Natural killer cell treated with Interleukin-12 subunit alpha and Interleukin-12 subunit beta and Interleukin-15 and Interleukin-18, amount 100 ng/mL, for 72 hours (primary cell): ENCODE results near the gene CFAP97. TPM values are rescaled to one million over a fixed set of nuclear protein-coding genes. Genes with fewer than 3 reads are reported as not detected.
"Not testable (repeated sequence)": the region's sequence is repeated elsewhere in the genome, so short reads cannot be mapped to it uniquely, and the experiment has no call there.

Source experiments
- ATAC-seq, 2 donors: fragments of 150-1000 bp; cut with Tn5 transposase in 1 of 2; sonication (Bioruptor Pico), chemical (Tn5 transposase) in 1 of 2; 2 replicates each; pipeline ENCODE4 v1.10.0; 2021
- DNase-seq: peaks from one replicate; pipeline ENCODE4 v3.0.0; 2022; ENCODE audit warnings: low spot score
- H3K27ac Mint-ChIP-seq, 2 donors: 1 replicate in 1 of 2; 2 replicates in 1 of 2; pipeline ENCODE4 v1.8.0; 2022; ENCODE audit warnings: mixed read lengths in 2 of 2, mild to moderate bottlenecking in 1 of 2, moderate library complexity in 1 of 2
- H3K27me3 Mint-ChIP-seq, 2 donors: 1 replicate in 1 of 2; 2 replicates in 1 of 2; pipeline ENCODE4 v1.8.0; 2022; ENCODE audit warnings: mixed read lengths in 2 of 2
- H3K36me3 Mint-ChIP-seq: one replicate; pipeline ENCODE4 v1.8.0; 2022; ENCODE audit warnings: mixed read lengths
- H3K4me1 Mint-ChIP-seq, 2 donors: 1 replicate in 1 of 2; 2 replicates in 1 of 2; pipeline ENCODE4 v1.8.0; 2022; ENCODE audit warnings: low read depth in 2 of 2, mixed read lengths in 2 of 2, mild to moderate bottlenecking in 1 of 2
- H3K4me3 Mint-ChIP-seq: one replicate; pipeline ENCODE4 v1.8.0; 2022; ENCODE audit warnings: mixed read lengths
- H3K9me3 Mint-ChIP-seq: 2 replicates; pipeline ENCODE4 v1.8.0; 2022; ENCODE audit warnings: mixed read lengths
- total RNA-seq, 2 donors: library from RNA; stranded (reverse); gene quantifications; one replicate each; pipeline ENCODE4 v1.2.3, GENCODE V29; 2022

CFAP97 gene
- total RNA-seq, 2 donors from 2014 or later, result 21.5 to 37.0 TPM

- ATAC-seq, result no peak
These were observed 11.5 kb upstream of the CFAP97 start for GRCh38 chr4:185215261-185215660.

GRCh38 chr4:185213877-185214276, 10.1 kb upstream of the CFAP97 start:
- Mint-ChIP-seq H3K27ac (no peak overlapping the region), H3K9me3 (no peaks in the 10 kb centered on the region), H3K4me3 (no peak overlapping the region), H3K27me3 (peaks cover 0 to 3% of the 10 kb centered on the region in 2 donors), H3K4me1 (peaks cover 34 to 36% of the 10 kb centered on the region in 2 donors), H3K36me3 (no peaks in the 10 kb centered on the region)
- no peak for DNase-seq
- ATAC-seq, result no peak

More at GRCh38 chr4:185215261-185215660, 11.5 kb upstream of the CFAP97 start:
- Mint-ChIP-seq H3K4me1 (peaks cover 34 to 40% of the 10 kb centered on the region in 2 donors), H3K27me3 (peaks cover 0 to 3% of the 10 kb centered on the region in 2 donors), H3K9me3 (no peaks in the 10 kb centered on the region), H3K27ac (no peak overlapping the region), H3K4me3 (no peak overlapping the region), H3K36me3 (no peaks in the 10 kb centered on the region)
- no peak for DNase-seq

GRCh38 chr4:185212581-185212980, 8.8 kb upstream of the CFAP97 start:
- no peaks in the 10 kb centered on the region for H3K36me3 Mint-ChIP-seq
- ATAC-seq, result no peak
- peaks cover 34 to 43% of the 10 kb centered on the region in 2 donors for H3K4me1 Mint-ChIP-seq
- no peak overlapping the region for H3K4me3 Mint-ChIP-seq
- no peaks in the 10 kb centered on the region for H3K9me3 Mint-ChIP-seq
- H3K27ac Mint-ChIP-seq, result peak overlapping the region in 1 of 2 donors; percentile 35
- DNase-seq, result no peak
- peaks cover 0 to 3% of the 10 kb centered on the region in 2 donors for H3K27me3 Mint-ChIP-seq

GRCh38 chr4:185211641-185212040, 7.8 kb upstream of the CFAP97 start:
- ATAC-seq (no peak), DNase-seq (no peak)
- no peaks in the 10 kb centered on the region for H3K9me3 Mint-ChIP-seq
- peaks cover 32 to 38% of the 10 kb centered on the region in 2 donors for H3K4me1 Mint-ChIP-seq
- H3K27me3 Mint-ChIP-seq, result peaks cover 0 to 3% of the 10 kb centered on the region in 2 donors
- peak overlapping the region; percentile 78 for H3K4me3 Mint-ChIP-seq
- H3K36me3 Mint-ChIP-seq, result no peaks in the 10 kb centered on the region
- H3K27ac Mint-ChIP-seq, result no peak overlapping the region

- ATAC-seq (no peak), DNase-seq (no peak)
- Mint-ChIP-seq H3K9me3 (no peaks in the 10 kb centered on the region), H3K27me3 (peaks cover 0 to 3% of the 10 kb centered on the region in 2 donors), H3K4me1 (peaks cover 32 to 38% of the 10 kb centered on the region in 2 donors), H3K36me3 (no peaks in the 10 kb centered on the region), H3K4me3 (peak overlapping the region; percentile 78), H3K27ac (peak overlapping the region; percentile 19 to 70)
These were observed 7.2 kb upstream of the CFAP97 start for GRCh38 chr4:185211035-185211434.

- Mint-ChIP-seq H3K36me3 (no peaks in the 10 kb centered on the region), H3K4me1 (peaks cover 32 to 38% of the 10 kb centered on the region in 2 donors), H3K4me3 (peak overlapping the region; percentile 78), H3K27me3 (peaks cover 0 to 3% of the 10 kb centered on the region in 2 donors), H3K9me3 (no peaks in the 10 kb centered on the region), H3K27ac (peak overlapping the region; percentile 19 to 70)
- peak; percentile 74 for DNase-seq
- peak; percentile 54 to 59 for ATAC-seq
These were observed 6.5 kb upstream of the CFAP97 start for GRCh38 chr4:185210102-185210981.

- peaks cover 35 to 42% of the 10 kb centered on the region in 2 donors for H3K4me1 Mint-ChIP-seq
- not testable (repeated sequence) for H3K27me3 Mint-ChIP-seq, H3K27ac Mint-ChIP-seq, H3K36me3 Mint-ChIP-seq, H3K9me3 Mint-ChIP-seq, DNase-seq, H3K4me3 Mint-ChIP-seq
- ATAC-seq, result peak; percentile 66 to 69
These were observed 6.0 kb upstream of the CFAP97 start for GRCh38 chr4:185209852-185210101.

- H3K4me3 Mint-ChIP-seq, result peak within 1 kb of the TSS; percentile 92
- peak; percentile 96 to 98 for ATAC-seq
- peak; percentile 91 for DNase-seq
- peak within 1 kb of the TSS; percentile 75 to 84 for H3K27ac Mint-ChIP-seq
- H3K9me3 Mint-ChIP-seq, result no peaks in the 10 kb centered on the region
- H3K27me3 Mint-ChIP-seq, result peaks cover 0 to 3% of the 10 kb centered on the region in 2 donors
- peaks cover 41 to 48% of the 10 kb centered on the region in 2 donors for H3K4me1 Mint-ChIP-seq
- no peaks in the 10 kb centered on the region for H3K36me3 Mint-ChIP-seq
These were observed 5.4 kb upstream of the CFAP97 start, which contains the start of gene SNX25 for GRCh38 chr4:185209031-185209851. TSS of gene SNX25 (plus strand) at chr4:185209598. CDS start at chr4:185209827, 229 bp downstream.

- no peak overlapping the region for H3K4me3 Mint-ChIP-seq
- H3K4me1 Mint-ChIP-seq, result peaks cover 39 to 46% of the 10 kb centered on the region in 2 donors
- DNase-seq (no peak), ATAC-seq (no peak)
- H3K36me3 Mint-ChIP-seq, result no peaks in the 10 kb centered on the region
- peaks cover 0 to 3% of the 10 kb centered on the region in 2 donors for H3K27me3 Mint-ChIP-seq
- no peaks in the 10 kb centered on the region for H3K9me3 Mint-ChIP-seq
- H3K27ac Mint-ChIP-seq, result no peak overlapping the region
These were observed 3.7 kb upstream of the CFAP97 start for GRCh38 chr4:185207466-185207865.

GRCh38 chr4:185205697-185206342, 2.0 kb upstream of the CFAP97 start:
- Mint-ChIP-seq H3K27ac (peak overlapping the region in 1 of 2 donors; percentile 99), H3K36me3 (no peaks in the 10 kb centered on the region), H3K27me3 (no peaks in the 10 kb centered on the region), H3K4me3 (no peak overlapping the region), H3K9me3 (no peaks in the 10 kb centered on the region), H3K4me1 (peaks cover 29 to 49% of the 10 kb centered on the region in 2 donors)
- no peak for DNase-seq
- ATAC-seq, result no peak

GRCh38 chr4:185205073-185205472, 1.3 kb upstream of the CFAP97 start:
- not testable (repeated sequence) for H3K36me3 Mint-ChIP-seq, H3K9me3 Mint-ChIP-seq, ATAC-seq, H3K27me3 Mint-ChIP-seq, DNase-seq
- H3K4me1 Mint-ChIP-seq, result peaks cover 26 to 44% of the 10 kb centered on the region in 2 donors
- H3K27ac Mint-ChIP-seq, result peak overlapping the region; percentile 95 to 99
- peak overlapping the region; percentile 96 for H3K4me3 Mint-ChIP-seq

GRCh38 chr4:185204238-185204910, 574 bp upstream of the CFAP97 start:
- Mint-ChIP-seq H3K36me3 (no peaks in the 10 kb centered on the region), H3K9me3 (no peaks in the 10 kb centered on the region), H3K27ac (peak overlapping the region; percentile 95 to 99), H3K4me1 (peaks cover 26 to 44% of the 10 kb centered on the region in 2 donors), H3K4me3 (peak overlapping the region; percentile 96), H3K27me3 (no peaks in the 10 kb centered on the region)
- DNase-seq, result no peak
- no peak for ATAC-seq

GRCh38 chr4:185202984-185203485, 765 bp downstream of the CFAP97 start:
- no peaks in the 10 kb centered on the region for H3K9me3 Mint-ChIP-seq
- H3K4me3 Mint-ChIP-seq, result peak overlapping the region; percentile 96
- no peak for DNase-seq
- H3K27ac Mint-ChIP-seq, result peak overlapping the region; percentile 95 to 99
- no peaks in the 10 kb centered on the region for H3K36me3 Mint-ChIP-seq
- H3K27me3 Mint-ChIP-seq, result no peaks in the 10 kb centered on the region
- H3K4me1 Mint-ChIP-seq, result peaks cover 22 to 35% of the 10 kb centered on the region in 2 donors
- ATAC-seq, result no peak
